HL-60 (cell line): ENCODE data around the gene IRF1.

Source experiments
- CTCF ChIP-seq: IDR thresholded peaks from one replicate; pipeline ENCODE4 v1.5.1; 2011; ENCODE audit warnings: low read length, control low read depth, inconsistent platforms; ENCODE audit not compliant: insufficient read depth
- GABPA ChIP-seq: IDR thresholded peaks from 2 replicates; pipeline ENCODE4 v1.6.1; 2012; ENCODE audit warnings: low read depth
- POLR2AphosphoS5 ChIP-seq: IDR thresholded peaks from 2 replicates; pipeline ENCODE4 v1.6.1; 2012; ENCODE audit warnings: low read depth
- REST ChIP-seq: IDR thresholded peaks from 2 replicates; pipeline ENCODE4 v1.6.1; 2012; ENCODE audit warnings: low read depth; ENCODE audit not compliant: insufficient replicate concordance
- SPI1 ChIP-seq: IDR thresholded peaks from 2 replicates; pipeline ENCODE4 v1.6.1; 2012; ENCODE audit warnings: low read depth, mild to moderate bottlenecking, borderline replicate concordance

- no peak for TF ChIP-seq CTCF
- no peak for TF ChIP-seq POLR2AphosphoS5
- TF ChIP-seq GABPA = no peak
- TF ChIP-seq SPI1 = no peak
- TF ChIP-seq REST = no peak
These were observed 9.1 kb upstream of the IRF1 start for GRCh38 chr5:132499440-132500243.
